ENCODE results near the gene CD37.
A peak's percentile ranks its signal among the peaks of the same experiment; 100 is the strongest.
"Not testable (repeated sequence)": the region's sequence is repeated elsewhere in the genome, so short reads cannot be mapped to it uniquely, and the experiment has no call there.

Gene CD37

GRCh38 chr19:49347191-49347590 lies 12.0 kb downstream of the CD37 start:
- no peak for DNase-seq (ENCODE audit: low read depth)

DNA sequence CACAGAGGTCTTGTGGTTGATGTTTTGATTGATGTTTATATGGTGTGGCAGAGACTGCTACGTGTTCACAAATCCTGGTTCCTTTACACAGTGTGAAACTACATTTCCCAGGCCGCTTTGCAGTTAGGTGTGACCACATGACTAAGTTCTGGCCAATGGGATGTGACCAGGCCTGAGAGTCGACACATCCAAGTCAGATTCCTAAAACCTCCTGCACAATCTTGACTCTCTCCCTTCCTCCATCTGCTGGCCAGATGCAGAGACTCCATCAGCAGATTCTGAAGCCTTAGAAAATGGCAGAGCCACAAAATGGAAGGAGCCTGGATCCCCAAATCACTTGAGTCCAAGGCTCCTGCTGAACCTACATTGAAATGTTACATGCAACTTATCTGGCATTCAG lies 12.6 kb downstream of the CD37 start:
- DNase-seq (ENCODE audit: low read depth), result no peak

- DNase-seq (ENCODE audit: low read depth), result no peak
Observed at GRCh38 chr19:49348305-49349189, 13.3 kb downstream of the CD37 start.

DNA sequence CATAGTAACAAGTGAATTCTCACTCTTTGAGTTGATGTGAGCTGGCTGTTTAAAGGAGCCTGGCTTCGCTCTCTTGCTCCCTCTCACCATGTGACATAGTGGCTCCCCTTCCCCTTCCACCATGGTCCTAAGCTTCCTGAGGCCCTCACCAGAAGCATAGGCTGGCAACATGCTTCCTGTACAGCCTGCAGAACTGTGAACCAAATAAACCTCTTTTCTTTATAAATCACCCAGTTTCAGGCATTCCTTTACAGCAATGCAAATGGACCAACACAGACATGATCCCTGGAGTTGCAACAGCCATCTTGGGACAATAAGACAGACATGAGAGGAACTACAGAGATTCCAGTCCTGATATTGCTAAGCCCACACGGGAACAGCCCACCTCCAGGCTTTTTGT lies 14.4 kb downstream of the CD37 start:
- DNase-seq (ENCODE audit: low read depth), result no peak

DNA sequence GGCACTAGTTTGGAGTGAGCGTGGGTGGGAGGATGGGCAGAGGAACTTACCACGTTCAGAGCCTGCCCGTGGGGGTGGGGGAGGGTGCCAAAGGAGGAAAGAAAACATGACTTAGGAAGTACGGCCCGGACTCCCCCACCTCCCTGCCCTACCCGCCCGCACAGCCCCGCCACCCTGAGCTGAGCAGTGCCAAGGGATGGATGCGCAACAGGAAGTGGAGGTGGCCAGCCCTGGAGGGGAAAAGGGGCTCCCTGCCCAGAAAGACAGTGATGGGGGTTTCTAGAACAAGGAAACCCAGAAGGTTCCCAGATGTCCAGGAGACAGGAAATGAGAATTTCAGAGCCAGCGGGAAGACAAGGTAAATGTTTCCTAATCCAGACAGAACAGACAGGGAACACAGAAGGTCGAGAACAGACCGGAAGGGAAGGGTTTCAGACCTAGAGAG lies 20.7 kb downstream of the CD37 start:
- no peak for DNase-seq (ENCODE audit: low read depth)

DNA sequence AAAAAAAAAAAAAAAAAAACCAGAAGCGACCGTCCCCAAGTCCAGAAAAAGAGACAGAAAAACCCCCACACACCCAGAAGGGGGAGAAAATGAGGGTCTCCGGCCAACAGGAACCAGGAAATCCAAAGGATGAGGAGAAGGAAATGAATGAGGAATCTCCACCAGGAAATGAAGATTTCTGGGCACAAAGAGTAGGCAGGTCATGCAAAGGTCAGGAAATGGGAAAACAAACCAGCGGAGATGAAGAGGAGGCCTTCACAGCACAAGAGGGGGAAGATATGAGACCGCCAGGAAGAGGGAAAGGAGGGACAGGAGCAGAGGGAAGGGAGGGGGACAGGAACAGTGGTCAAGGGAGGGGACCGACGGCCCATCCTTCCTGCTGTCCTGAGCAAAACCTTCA lies 21.2 kb downstream of the CD37 start:
- DNase-seq (ENCODE audit: low read depth), result no peak

DNA sequence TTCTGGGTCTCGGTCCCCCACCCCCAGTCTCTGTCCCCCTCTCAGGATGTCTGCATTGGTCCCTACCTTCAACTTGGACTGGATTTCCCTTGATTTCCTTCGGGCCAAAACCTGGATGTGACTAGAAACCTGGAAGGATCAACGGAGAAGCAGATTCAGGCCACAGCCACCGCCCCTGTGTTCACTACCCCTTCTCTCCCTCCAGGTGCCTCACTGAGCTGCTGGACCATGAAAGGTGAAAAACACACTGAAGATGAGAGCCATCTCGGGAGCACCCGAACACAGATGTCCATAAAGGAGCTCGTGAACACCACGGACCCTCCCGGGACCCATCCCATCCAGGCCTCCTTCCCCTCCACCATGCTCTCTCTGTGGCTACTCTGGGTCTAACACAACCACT lies 22.0 kb downstream of the CD37 start:
- no peak for DNase-seq (ENCODE audit: low read depth)

DNA sequence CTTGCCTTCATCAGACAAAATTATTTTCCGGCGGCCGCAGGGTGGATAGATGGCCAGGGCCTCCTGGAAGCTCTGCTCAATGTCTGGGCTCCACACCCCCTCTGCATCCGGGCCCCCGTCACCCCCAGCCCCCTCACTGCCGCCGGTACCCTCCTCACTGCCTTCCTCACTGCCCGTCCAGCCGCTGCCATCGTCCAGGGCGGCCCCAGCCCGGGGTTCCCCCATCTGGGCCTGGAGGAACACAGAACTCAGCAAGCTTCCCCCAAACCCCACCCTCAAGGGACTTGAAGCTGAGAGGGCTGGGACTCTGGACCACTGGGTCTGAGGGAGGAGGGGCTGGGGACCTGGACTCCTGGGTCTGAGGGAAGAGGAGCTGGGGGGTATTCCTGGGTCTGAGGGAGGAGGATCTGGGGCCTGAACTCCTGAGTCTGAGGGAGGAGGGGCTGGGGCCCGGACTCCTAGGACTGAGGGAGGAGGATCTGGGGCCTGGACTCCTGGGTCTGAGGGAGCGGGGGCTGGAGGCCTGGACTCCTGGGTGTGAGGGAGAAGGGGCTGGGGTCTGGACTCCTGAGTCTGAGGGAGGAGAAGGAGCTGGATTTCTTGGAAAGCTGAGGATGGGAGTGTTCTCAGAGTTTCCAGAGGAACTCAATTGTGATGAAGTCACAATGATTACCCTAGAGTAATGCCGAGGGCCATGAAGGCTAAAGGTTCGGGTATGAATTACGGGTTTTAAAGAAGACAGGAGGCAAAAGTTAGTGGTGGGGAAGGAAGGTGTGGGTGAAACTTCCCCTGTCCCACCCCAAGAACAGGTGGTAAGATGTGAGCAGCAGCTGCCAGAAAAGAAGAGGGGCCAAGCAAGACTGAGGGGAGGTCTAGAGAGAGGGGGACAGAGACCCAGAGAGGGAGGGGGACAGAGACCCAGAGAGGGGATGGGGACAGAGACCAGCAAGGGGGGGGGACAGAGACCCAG lies 24.9 kb downstream of the CD37 start:
- no peak for DNase-seq (ENCODE audit: low read depth)

- DNase-seq (ENCODE audit: low read depth), result no peak
Observed at GRCh38 chr19:49361438-49362047, 26.3 kb downstream of the CD37 start.

- no peak for DNase-seq (ENCODE audit: low read depth)
Observed at GRCh38 chr19:49362048-49362928, 27.1 kb downstream of the CD37 start, which contains the start of gene TEAD2. Gene TEAD2, minus strand, starts transcription at chr19:49362416. Its CDS starts 2,341 bp downstream, at chr19:49360075.

DNA sequence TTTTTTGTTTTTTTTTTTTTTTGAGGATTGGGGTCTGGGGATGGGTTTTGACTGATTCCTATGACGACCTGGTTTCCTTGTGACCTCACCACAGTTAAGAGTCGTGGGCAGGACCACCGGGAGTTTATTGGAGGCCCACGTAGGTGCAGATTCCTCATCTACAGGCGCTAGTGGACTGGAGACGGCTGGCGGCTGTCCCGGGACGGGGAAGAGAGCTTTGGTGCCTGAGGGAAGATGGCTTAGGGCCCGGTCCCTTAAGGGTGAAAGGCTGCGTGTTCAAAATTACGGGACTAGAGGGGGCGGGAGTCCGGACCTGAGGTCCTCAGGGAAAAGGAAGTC lies 27.7 kb downstream of the CD37 start:
- DNase-seq (ENCODE audit: low read depth), result no peak

GRCh38 chr19:49363268-49364082 lies 28.3 kb downstream of the CD37 start, which contains the start of gene DKKL1:
Gene DKKL1, plus strand, starts transcription at chr19:49363877. Its CDS starts 122 bp downstream, at chr19:49363999.
- DNase-seq (ENCODE audit: low read depth), result peak; percentile 33

GRCh38 chr19:49364083-49364737 lies 29.0 kb downstream of the CD37 start:
- DNase-seq (ENCODE audit: low read depth), result no peak

DNA sequence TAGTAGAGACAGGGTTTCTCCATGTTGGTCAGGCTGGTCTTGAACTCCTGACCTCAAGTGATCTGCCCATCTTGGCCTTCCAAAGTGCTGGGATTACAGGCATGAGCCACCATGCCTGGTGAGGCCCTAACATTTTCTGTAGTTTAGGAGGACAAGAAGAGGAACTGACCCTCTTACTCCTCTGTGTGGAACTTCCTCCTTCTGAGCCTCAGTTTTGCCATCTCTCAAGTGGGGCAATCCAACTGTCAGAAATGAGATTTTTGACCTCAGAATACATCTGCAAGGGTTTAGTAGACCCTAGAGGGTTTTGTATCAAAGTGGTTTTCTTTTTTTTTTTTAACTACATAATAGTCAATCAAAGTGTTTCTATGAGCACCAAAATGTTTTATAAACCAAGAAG lies 30.9 kb downstream of the CD37 start:
- no peak for DNase-seq (ENCODE audit: low read depth)

GRCh38 chr19:49368711-49369358 lies 33.6 kb downstream of the CD37 start:
- no peak for DNase-seq (ENCODE audit: low read depth)

- no peak for DNase-seq (ENCODE audit: low read depth)
Observed at GRCh38 chr19:49371184-49371583, 36.0 kb downstream of the CD37 start.

- not testable (repeated sequence) for DNase-seq (ENCODE audit: low read depth)
Observed at GRCh38 chr19:49373174-49373573, 38.0 kb downstream of the CD37 start.

- DNase-seq (ENCODE audit: low read depth), result no peak
Observed at GRCh38 chr19:49374665-49375434, 39.6 kb downstream of the CD37 start.
